COLO668 (cell line): ENCODE results near the gene PDIA2.

Source experiments
- DNase-seq: peaks from one replicate; lab custom pipeline; 2025; ENCODE audit not compliant: unreplicated experiment; lab: John Stamatoyannopoulos, UW

PDIA2 gene

GRCh38 chr16:280005-280460 is 2.9 kb upstream of the PDIA2 start:
- no peak for DNase-seq

GRCh38 chr16:280552-280951 is 2.4 kb upstream of the PDIA2 start, which contains the start of gene ARHGDIG:
Gene ARHGDIG, plus strand, starts transcription at chr16:280591. Its CDS starts 90 bp downstream, at chr16:280681.
- no peak for DNase-seq

- DNase-seq: no peak
These were observed 1.8 kb upstream of the PDIA2 start for GRCh38 chr16:280991-281659.

- DNase-seq: peak; percentile 18
These were observed 1.2 kb upstream of the PDIA2 start for GRCh38 chr16:281660-282255.

- DNase-seq: no peak
These were observed 473 bp upstream of the PDIA2 start for GRCh38 chr16:282491-282890.

GRCh38 chr16:284204-285120 is 1.5 kb downstream of the PDIA2 start:
- no peak for DNase-seq

GRCh38 chr16:285146-286055 is 2.4 kb downstream of the PDIA2 start:
- DNase-seq: no peak

- DNase-seq: no peak
These were observed 3.7 kb downstream of the PDIA2 start for GRCh38 chr16:286491-287297.

- DNase-seq: peak; percentile 85
These were observed 4.4 kb downstream of the PDIA2 start for GRCh38 chr16:287298-287811.

- DNase-seq: no peak
These were observed 5.3 kb downstream of the PDIA2 start for GRCh38 chr16:287981-288920.

GRCh38 chr16:289395-289997 is 6.5 kb downstream of the PDIA2 start:
- no peak for DNase-seq

- no peak for DNase-seq
These were observed 7.2 kb downstream of the PDIA2 start for GRCh38 chr16:290015-290680.

- no peak for DNase-seq
These were observed 7.9 kb downstream of the PDIA2 start for GRCh38 chr16:290681-291405.

GRCh38 chr16:291539-291938 is 8.6 kb downstream of the PDIA2 start:
- DNase-seq: no peak

- no peak for DNase-seq
These were observed 10.2 kb downstream of the PDIA2 start for GRCh38 chr16:293043-293775.

GRCh38 chr16:296276-296675 is 13.3 kb downstream of the PDIA2 start:
- DNase-seq: no peak
